Right forelimb (tissue), 1 donor: ENCODE results near the gene TAS2R4.
"Not testable (repeated sequence)": the region's sequence is repeated elsewhere in the genome, so short reads cannot be mapped to it uniquely, and the experiment has no call there.

ENCODE experiments used
- DNase-seq: peaks from one replicate; pipeline ENCODE4 v3.0.0-alpha.2; 2018

Gene TAS2R4, protein sequence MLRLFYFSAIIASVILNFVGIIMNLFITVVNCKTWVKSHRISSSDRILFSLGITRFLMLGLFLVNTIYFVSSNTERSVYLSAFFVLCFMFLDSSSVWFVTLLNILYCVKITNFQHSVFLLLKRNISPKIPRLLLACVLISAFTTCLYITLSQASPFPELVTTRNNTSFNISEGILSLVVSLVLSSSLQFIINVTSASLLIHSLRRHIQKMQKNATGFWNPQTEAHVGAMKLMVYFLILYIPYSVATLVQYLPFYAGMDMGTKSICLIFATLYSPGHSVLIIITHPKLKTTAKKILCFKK

DNA sequence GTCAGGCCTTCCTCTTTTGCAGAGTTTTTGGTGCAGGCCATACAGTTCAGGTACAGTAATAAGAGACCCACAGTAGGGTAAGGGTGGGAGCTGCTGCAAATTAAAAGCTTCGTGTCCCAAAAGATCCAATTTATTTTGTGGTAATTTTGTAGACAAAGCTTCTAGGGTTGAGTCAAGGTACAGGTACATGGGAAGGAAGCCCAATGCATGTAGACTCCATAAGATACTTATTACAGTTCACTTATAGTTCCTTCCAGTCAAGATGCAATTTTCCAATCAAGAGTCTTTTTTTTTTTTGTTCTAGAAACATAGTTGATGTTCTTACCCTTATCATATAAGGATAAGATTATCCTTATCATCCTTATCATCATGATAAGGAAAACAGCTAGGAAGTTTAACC, at the start of gene TAS2R4:
TAS2R4 (plus strand) TSS at position 301 of the 400 bp plus-strand sequence. CDS start 1,815 bp downstream, outside the sequence.
- DNase-seq: no peak

GRCh38 chr7:141729020-141729419, 47.5 kb upstream of the TAS2R4 start:
- no peak for DNase-seq

DNA sequence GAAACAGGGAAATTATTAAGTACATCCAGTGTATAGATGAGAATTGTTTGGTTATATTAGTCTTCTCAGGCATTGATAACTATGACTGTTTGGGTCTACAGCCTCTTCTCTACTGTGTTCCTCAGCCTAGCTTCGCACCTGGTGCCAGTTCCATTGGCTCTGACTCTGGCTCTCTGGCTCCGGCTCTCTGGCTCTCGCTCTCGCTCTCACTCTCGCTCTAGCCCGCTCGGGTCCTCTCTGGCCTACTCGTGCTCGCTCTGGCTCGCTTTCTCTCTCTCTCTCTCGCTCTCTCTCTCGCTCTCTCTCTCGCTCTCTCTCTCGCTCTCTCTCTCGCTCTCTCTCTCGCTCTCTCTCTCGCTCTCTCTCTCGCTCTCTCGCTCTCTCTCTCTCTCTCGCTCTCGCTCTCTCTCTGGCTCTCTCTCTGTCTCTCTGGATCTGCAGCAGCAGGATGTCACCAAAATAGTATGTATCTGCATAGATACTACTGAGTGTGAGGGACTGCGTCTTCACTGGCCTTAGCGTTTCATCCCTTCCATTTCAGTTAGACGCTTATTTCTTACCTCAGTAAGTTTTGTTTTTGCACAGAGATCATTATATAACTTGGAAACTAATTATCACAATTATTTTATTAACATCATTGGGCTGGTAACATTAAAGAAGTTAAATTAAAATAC, 44.9 kb upstream of the TAS2R4 start:
- DNase-seq: no peak

GRCh38 chr7:141737118-141737835, 39.2 kb upstream of the TAS2R4 start:
- no peak for DNase-seq

DNA sequence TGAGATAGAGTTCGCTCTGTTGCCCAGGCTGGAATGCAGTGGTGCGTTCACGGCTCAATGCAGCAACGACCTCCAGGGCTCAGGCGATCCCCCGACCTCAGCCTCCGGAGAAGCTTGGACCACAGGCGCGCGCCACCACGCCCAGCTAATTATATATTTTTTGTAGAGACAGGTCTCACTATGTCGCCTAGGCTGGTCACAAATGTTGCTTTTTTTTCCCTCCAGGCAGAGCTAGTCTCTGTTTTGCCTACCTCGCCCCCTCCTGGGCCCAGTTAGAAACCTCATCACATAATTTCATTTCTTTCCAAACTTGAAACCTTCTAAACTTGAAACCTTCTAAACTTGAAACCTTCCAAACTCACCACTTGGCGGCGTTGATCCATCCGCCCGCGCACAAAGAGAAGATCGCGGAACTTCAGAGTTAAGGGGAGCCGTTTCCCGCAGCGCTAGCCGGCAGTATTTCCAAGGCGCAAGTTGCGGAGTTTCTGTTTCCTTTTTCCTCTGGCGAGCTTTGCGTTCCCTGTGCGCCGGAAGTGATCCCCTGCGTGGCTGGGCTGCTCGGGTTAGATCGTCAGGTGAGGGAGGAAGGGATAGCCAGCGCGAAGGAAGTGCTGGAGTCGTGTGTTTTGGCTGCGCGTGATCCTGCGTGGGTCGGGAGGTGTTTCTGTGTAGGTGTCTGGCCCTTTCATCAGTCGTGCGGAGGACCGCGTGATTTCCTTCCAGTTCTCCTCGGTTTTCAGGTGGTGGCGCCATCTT, 38.5 kb upstream of the TAS2R4 start, which contains the start of gene SSBP1:
SSBP1 (plus strand) TSS at position 523 of the 756 bp plus-strand sequence. CDS start 809 bp downstream, outside the sequence.
- DNase-seq: peak; percentile 96

- no peak for DNase-seq
Observed at GRCh38 chr7:141738592-141739013, 37.9 kb upstream of the TAS2R4 start.

DNA sequence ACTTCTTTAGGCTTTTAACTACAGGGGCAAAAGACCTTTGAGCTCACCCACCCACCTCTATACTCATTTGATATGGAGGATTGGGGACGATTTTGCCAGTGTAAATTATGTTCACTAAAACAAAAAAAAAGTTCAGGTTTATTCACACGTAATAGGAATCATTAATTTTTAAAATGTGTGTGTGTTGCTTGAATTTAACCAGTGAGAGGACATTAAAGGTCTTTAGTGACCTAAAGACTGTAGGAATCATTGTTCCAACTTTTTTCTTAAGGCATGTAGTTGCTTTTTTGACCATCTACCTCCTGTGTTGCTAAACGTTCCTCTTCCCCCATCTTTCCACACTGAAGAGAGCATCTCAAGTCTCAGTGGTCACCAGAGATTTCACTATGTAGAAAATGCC, 37.2 kb upstream of the TAS2R4 start:
- no peak for DNase-seq

DNA sequence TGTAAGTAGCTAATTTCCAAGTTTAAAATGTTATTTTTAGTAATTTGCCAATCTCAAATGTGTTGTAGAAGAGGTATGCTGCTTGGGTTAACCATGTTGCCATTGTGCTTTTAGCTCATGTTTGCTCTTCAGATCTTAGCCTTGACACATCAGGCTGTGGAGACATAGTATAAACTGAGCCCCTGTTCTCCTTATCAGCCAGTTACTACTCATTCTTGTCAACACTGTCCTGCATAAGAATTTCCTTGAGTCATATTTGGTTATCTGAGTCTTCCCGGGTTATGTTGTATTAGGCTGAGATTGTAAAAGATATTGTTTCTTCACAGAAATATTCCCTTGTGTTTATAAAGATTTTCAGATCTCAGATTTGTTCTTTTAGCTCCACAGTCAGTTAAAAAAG, 34.2 kb upstream of the TAS2R4 start:
- no peak for DNase-seq

GRCh38 chr7:141744131-141744530, 32.3 kb upstream of the TAS2R4 start:
- DNase-seq: no peak

DNA sequence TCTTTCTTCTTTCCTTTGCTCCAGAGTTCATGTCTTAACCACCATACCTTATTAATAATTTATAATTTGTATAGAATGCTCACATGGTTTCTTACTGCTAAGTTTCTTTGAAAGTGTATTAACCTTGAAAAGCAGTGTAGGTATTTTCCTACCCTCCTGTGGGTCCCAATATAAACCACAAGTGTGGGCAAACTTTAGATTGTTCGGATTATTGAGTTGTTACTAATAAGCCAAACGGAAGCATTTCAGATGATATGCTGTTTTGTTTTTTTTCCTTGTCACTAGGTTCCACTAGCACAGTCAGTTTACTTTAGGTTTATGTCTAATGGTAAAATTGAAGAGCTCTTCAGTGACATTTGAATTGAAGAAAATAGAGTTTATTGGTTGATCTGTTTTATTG, 28.1 kb upstream of the TAS2R4 start:
- DNase-seq: no peak

DNA sequence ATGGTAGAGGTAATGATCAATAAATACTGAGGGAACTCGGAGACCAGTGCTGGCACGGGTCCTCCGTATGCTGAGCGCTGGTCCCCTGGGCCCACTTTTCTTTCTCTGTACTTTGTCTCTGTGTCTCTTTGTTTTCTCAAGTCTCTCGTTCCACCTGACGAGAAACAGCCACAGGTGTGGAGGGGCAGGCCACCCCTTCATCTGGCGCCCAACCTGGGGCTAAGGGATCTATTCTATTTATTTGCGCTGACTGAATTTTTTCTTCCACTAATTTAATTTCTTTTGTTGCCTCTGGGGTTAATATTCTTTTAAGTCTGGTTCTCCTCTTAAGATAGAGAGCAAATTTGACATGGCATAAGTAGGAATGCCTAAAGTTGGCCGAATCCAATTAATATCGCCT, 24.6 kb upstream of the TAS2R4 start:
- DNase-seq: not testable (repeated sequence)

DNA sequence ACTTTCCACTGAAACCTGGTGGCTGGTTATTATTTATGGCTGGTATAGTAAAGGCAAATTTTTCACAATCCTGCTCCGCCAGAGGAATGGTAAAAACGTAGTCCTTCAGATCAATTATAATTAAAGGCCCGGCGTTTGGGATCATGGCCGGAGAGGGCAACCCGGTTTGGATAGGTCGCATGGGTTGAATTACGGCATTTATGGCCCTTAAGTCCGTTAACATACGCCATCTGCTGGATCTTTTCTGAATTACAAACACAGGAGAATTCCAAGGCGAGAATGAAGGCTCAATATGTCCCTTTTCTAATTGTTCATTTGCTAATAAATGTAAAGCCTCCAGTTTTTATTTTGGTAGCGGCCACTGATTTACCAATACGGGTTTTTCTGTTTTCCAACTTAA, 23.8 kb upstream of the TAS2R4 start:
- no peak for DNase-seq

- DNase-seq: no peak
Observed at GRCh38 chr7:141754939-141755338, 21.5 kb upstream of the TAS2R4 start.

DNA sequence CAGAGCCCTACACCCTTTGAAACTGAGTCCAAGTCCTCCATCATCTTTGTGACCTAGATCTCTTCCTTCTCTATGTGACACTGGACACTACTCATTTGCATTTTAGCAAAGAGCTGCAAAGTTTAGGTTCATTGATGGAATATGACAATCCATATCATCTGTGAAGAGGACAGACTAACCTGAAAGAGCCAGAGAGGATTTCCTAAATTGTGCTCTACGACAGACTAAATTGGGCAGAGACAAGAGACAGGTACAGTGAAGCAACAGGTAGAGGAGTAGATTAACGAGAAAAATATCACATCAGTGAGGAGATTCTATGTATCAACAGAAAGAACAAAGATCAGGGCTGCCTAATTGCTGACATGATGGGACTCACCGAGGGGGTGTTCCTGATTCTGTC, 12.7 kb upstream of the TAS2R4 start, which contains the start of gene TAS2R3:
TAS2R3 (plus strand) TSS at position 301 of the 400 bp plus-strand sequence; CDS start at position 363, 62 bp downstream.
- no peak for DNase-seq

DNA sequence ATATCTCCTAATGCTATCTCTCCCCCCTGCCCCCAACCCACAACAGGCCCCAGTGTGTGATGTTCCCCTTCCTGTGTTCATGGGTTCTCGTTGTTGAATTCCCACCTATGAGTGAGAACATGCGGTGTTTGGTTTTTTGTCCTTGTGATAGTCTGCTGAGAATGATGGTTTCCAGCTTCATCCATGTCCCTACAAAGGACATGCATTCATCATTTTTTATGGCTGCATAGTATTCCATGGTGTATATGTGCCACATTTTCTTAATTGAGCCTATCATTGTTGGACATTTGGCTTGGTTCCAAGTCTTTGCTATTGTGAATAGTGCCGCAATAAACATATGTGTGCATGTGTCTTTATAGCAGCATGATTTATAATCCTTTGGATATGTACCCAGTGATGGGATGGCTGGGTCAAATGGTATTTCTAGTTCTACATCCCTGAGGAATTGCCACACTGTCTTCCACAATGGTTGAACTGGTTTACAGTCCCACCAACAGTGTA, 6.3 kb upstream of the TAS2R4 start:
- DNase-seq: not testable (repeated sequence)

DNA sequence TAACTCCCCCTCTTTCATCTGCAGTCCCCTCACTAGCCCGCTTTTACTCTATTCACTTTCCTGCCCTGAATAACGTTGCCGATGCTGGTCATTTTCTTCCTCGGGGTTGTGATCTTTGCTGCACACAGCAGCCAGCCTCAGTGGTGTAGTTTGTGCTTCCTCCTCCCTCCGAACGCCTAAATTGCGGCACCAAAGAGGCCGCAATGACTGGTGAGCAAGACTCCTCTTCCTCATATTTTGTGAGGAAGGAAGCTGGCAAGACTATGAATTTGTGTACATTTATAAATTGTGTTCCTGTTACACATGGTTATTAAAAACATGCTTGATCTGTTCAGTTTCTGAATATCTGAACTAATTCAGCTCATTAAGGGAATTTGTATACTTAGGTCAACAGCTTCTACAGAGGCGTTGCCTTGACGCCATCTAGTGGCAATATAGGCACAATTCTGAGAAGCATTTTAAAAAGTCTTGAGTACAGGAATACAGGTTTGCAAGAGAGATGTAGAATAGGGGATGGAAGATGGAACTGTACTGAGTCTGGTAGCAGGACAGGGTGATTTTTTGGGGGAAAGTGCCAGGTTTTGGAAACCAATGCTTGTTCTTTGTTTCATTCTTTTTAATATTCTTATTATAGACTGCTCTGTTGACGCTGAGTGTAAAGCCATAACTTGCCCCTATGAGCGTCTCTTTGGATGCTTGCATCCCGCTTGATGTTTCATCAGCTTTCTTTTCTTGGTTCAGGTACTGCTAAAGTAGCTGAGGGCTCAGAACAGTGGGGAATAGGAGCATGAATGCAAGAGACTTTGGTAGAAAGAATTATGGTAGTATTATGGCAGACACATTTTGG, 9.5 kb downstream of the TAS2R4 start:
- DNase-seq: no peak

DNA sequence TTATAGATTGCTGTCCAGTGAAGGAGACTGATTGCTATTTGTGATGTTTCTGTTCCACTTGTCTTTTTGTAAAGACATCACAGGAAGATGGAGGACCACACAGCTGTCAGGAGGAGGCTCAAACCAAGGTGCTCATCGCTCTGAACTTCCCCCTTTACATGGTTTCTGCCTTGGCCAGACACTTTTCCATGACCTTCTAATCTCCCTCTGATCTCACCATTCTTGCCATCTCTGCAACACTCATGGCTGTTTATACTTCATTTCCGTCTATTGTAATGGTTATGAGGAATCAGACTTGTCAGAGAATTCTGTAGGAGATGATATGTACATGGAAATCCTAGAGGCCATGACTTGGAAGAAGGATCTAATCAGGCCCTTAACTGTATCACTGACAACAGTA, 11.8 kb downstream of the TAS2R4 start:
- no peak for DNase-seq

- DNase-seq: no peak
Observed at GRCh38 chr7:141789917-141790316, 13.4 kb downstream of the TAS2R4 start, which contains the start of gene TAS2R5. Gene TAS2R5 (plus strand): TSS chr7:141790217. CDS start chr7:141790362, 145 bp downstream.

- DNase-seq: no peak
Observed at GRCh38 chr7:141792526-141792925, 16.1 kb downstream of the TAS2R4 start.

GRCh38 chr7:141820067-141820466, 43.6 kb downstream of the TAS2R4 start:
- DNase-seq: no peak

DNA sequence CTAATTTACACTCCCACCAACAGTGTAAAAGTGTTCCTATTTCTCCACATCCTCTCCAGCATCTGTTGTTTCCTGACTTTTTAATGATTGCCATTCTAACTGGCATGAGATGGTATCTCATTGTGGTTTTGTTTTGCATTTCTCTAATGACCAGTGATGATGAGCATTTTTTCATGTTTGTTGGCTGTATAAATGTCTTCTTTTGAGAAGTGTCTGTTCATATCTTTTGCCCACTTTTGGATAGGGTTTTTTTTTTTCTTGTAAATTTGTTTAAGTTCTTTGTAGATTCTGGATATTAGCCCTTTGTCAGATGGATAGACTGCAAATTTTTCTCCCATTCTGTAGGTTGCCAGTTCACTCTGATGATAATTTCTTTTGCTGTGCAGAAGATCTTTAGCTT, 46.0 kb downstream of the TAS2R4 start:
- DNase-seq: not testable (repeated sequence)
